ENCODE data around the gene ATP8A2. TPM values are rescaled to one million over a fixed set of nuclear protein-coding genes. Genes with fewer than 3 reads are reported as not detected.

The ATP8A2 gene
- total RNA-seq, 1 donor from 2014 or later = 39.1 TPM

GRCh38 chr13:25847145-25847544, 475.4 kb downstream of the ATP8A2 start:
- no peak overlapping the region for H3K4me3 Mint-ChIP-seq
- H3K9me3 Mint-ChIP-seq = no peaks in the 10 kb centered on the region
- no peak for DNase-seq (ENCODE audit: low spot score in 2 of 2, unreplicated experiment in 2 of 2)
- no peak for TF ChIP-seq CTCF (IDR thresholded peaks at IDR 0.05; ENCODE audit: unreplicated experiment)
- H3K4me1 Mint-ChIP-seq = peaks cover 26% of the 10 kb centered on the region
- no peak overlapping the region for H3K27ac Mint-ChIP-seq
- no peaks in the 10 kb centered on the region for H3K27me3 Mint-ChIP-seq (ENCODE audit: low read depth)
- H3K36me3 Mint-ChIP-seq = peaks cover under 1% of the 10 kb centered on the region

- peaks cover 26% of the 10 kb centered on the region for H3K4me1 Mint-ChIP-seq
- H3K36me3 Mint-ChIP-seq = no peaks in the 10 kb centered on the region
- no peak overlapping the region for H3K27ac Mint-ChIP-seq
- no peaks in the 10 kb centered on the region for H3K9me3 Mint-ChIP-seq
- H3K27me3 Mint-ChIP-seq (ENCODE audit: low read depth) = no peaks in the 10 kb centered on the region
- DNase-seq (ENCODE audit: low spot score in 2 of 2, unreplicated experiment in 2 of 2) = no peak
- no peak for TF ChIP-seq CTCF (IDR thresholded peaks at IDR 0.05; ENCODE audit: unreplicated experiment)
- H3K4me3 Mint-ChIP-seq = no peak overlapping the region
Observed at GRCh38 chr13:25847635-25848626, 476.2 kb downstream of the ATP8A2 start.

GRCh38 chr13:25848812-25849745, 477.3 kb downstream of the ATP8A2 start:
- no peaks in the 10 kb centered on the region for H3K9me3 Mint-ChIP-seq
- H3K27ac Mint-ChIP-seq = peak overlapping the region; percentile 70
- no peaks in the 10 kb centered on the region for H3K27me3 Mint-ChIP-seq (ENCODE audit: low read depth)
- no peak for DNase-seq (ENCODE audit: low spot score in 2 of 2, unreplicated experiment in 2 of 2)
- H3K4me3 Mint-ChIP-seq = no peak overlapping the region
- no peaks in the 10 kb centered on the region for H3K36me3 Mint-ChIP-seq
- H3K4me1 Mint-ChIP-seq = peaks cover 26% of the 10 kb centered on the region
- no peak for TF ChIP-seq CTCF (IDR thresholded peaks at IDR 0.05; ENCODE audit: unreplicated experiment)

- no peak overlapping the region for H3K4me3 Mint-ChIP-seq
- H3K4me1 Mint-ChIP-seq = no peaks in the 10 kb centered on the region
- peaks cover 1% of the 10 kb centered on the region for H3K36me3 Mint-ChIP-seq
- no peak overlapping the region for H3K27ac Mint-ChIP-seq
- no peak for DNase-seq (ENCODE audit: low spot score in 2 of 2, unreplicated experiment in 2 of 2)
- no peaks in the 10 kb centered on the region for H3K9me3 Mint-ChIP-seq
- H3K27me3 Mint-ChIP-seq (ENCODE audit: low read depth) = no peaks in the 10 kb centered on the region
- TF ChIP-seq CTCF (IDR thresholded peaks at IDR 0.05; ENCODE audit: unreplicated experiment) = no peak
Observed at GRCh38 chr13:25857830-25858229, 486.1 kb downstream of the ATP8A2 start.

DNA sequence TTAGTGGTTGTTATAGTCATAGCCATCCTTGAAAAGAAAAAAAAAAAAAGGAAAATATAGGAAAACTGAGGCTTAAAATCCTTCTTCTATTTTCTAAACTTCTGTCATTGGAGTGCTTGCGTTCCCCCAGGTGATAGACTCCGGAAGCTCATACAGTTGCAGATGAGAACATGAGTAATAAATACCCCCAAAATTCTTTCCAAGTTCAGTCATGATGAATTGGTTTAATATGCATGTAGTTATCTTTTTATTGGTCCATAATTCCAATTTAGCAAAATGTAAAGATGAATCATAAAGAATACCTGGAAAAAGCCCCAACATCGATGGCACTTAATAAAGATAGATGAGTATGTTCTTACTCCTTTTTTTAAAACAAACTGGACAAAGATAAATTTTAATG, 487.8 kb downstream of the ATP8A2 start:
- no peak for TF ChIP-seq CTCF (IDR thresholded peaks at IDR 0.05; ENCODE audit: unreplicated experiment)
- no peak overlapping the region for H3K4me3 Mint-ChIP-seq
- no peak overlapping the region for H3K27ac Mint-ChIP-seq
- H3K4me1 Mint-ChIP-seq = no peaks in the 10 kb centered on the region
- no peaks in the 10 kb centered on the region for H3K9me3 Mint-ChIP-seq
- H3K36me3 Mint-ChIP-seq = peaks cover 1% of the 10 kb centered on the region
- no peaks in the 10 kb centered on the region for H3K27me3 Mint-ChIP-seq (ENCODE audit: low read depth)
- no peak for DNase-seq (ENCODE audit: low spot score in 2 of 2, unreplicated experiment in 2 of 2)

Data from mesothelial cell of epicardium (in vitro differentiated cells).